Esophagus muscularis mucosa (tissue), 3 donors: ENCODE measurements around the gene SMARCA1.
"Not testable (repeated sequence)": the region's sequence is repeated elsewhere in the genome, so short reads cannot be mapped to it uniquely, and the experiment has no call there.

ENCODE experiments used
- CTCF ChIP-seq, 3 experiments: fragments of 200-600 bp in 2 of 3; fragments of 450-650 bp in 1 of 3; sonication (generic) in 2 of 3; IDR thresholded peaks; one replicate each; pipeline ENCODE4 v1.5.1; 2017 to 2019; ENCODE audit warnings: antibody characterized with exemption in 3 of 3, mild to moderate bottlenecking in 2 of 3, moderate library complexity in 1 of 3
- POLR2A ChIP-seq: fragments of 450-650 bp; IDR thresholded peaks from one replicate; pipeline ENCODE4 v1.6.1; 2017; ENCODE audit warnings: antibody characterized with exemption, moderate library complexity, mild to moderate bottlenecking, low read depth
- POLR2AphosphoS5 ChIP-seq, 2 donors: sonication (generic); formaldehyde crosslinking; IDR thresholded peaks; one replicate each; pipeline ENCODE4 v1.6.1; 2017; ENCODE audit warnings: antibody characterized with exemption in 2 of 2

GRCh38 chrX:129554816-129555215 lies 31.5 kb upstream of the SMARCA1 start:
- TF ChIP-seq CTCF (IDR thresholded peaks at IDR 0.05); POLR2AphosphoS5 (IDR thresholded peaks at IDR 0.05); POLR2A: not testable (repeated sequence)
